Measurements from ENCODE around the gene HSP90AB1. TPM values are rescaled to one million over a fixed set of nuclear protein-coding genes. Genes with fewer than 3 reads are reported as not detected.
A peak's percentile ranks its signal among the peaks of the same experiment; 100 is the strongest.

HSP90AB1 gene
- total RNA-seq, 1 donor from 2014 or later = 914 TPM

GRCh38 chr6:44258325-44258863 lies 11.5 kb downstream of the HSP90AB1 start:
- H3K27ac Mint-ChIP-seq (ENCODE audit: unreplicated experiment) = no peak overlapping the region
- no peaks in the 10 kb centered on the region for H3K27me3 Mint-ChIP-seq (ENCODE audit: low read depth, unreplicated experiment)
- Histone ChIP-seq H3K4me2 (ENCODE audit: low read length) (peak overlapping the region; percentile 100), H3K4me1 (ENCODE audit: insufficient read depth, low read length) (peaks cover 21% of the 10 kb centered on the region), H3K36me3 (ENCODE audit: insufficient read depth, low read length) (peaks cover 18% of the 10 kb centered on the region), H3K79me2 (ENCODE audit: insufficient read depth, low read length) (peaks cover 37% of the 10 kb centered on the region), H3K4me3 (ENCODE audit: insufficient read depth, low read depth, low read length) (no peak overlapping the region), H3K9ac (ENCODE audit: low read length) (no peak overlapping the region), H2AFZ (ENCODE audit: low read depth, low read length) (no peak overlapping the region), H3K9me3 (ENCODE audit: insufficient read depth, low read depth, low read length) (no peaks in the 10 kb centered on the region), H3K27ac (ENCODE audit: low read depth, low read length) (no peak overlapping the region), H3K27me3 (ENCODE audit: insufficient read depth, low read length) (no peaks in the 10 kb centered on the region), H4K20me1 (ENCODE audit: insufficient read depth, low read length) (peaks cover 49% of the 10 kb centered on the region)
- DNase-seq (ENCODE audit: low read depth) (no peak), FAIRE-seq (no peak)
- TF ChIP-seq EZH2 (IDR thresholded peaks at IDR 0.05; ENCODE audit: insufficient read depth, low read length) (no peak), CTCF (IDR thresholded peaks at IDR 0.05; ENCODE audit: insufficient read depth, low read depth, low read length) (no peak)
- H3K4me3 Mint-ChIP-seq (ENCODE audit: unreplicated experiment) = peak overlapping the region; percentile 71
- peaks cover 6% of the 10 kb centered on the region for H3K36me3 Mint-ChIP-seq (ENCODE audit: low read depth, unreplicated experiment)
- peaks cover 38% of the 10 kb centered on the region for H3K4me1 Mint-ChIP-seq (ENCODE audit: low read depth, unreplicated experiment)
- no peaks in the 10 kb centered on the region for H3K9me3 Mint-ChIP-seq (ENCODE audit: unreplicated experiment)

DNA sequence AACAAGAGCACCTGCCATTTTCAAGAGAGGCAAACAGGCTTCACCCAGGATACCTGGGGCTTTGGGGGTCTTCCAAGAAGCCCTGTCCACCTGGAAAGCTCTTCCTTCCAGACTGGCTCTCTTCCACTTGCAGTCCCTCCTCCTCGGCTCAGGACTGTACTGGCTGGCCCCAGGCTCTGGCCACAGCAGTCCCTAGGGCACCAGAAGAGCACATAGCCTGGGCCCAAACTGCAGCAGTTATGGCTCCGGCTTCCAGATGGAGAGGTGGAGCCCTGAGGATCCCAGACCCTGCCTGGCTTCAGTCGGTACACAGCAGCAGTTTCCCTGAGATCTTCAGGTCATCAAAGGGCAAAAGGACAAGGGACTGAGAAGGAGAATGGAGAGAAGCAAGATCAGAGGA lies 12.0 kb downstream of the HSP90AB1 start:
- DNase-seq (ENCODE audit: low read depth) (no peak), FAIRE-seq (no peak)
- no peaks in the 10 kb centered on the region for H3K9me3 ChIP-seq (ENCODE audit: insufficient read depth, low read depth, low read length)
- H3K79me2 ChIP-seq (ENCODE audit: insufficient read depth, low read length) = peaks cover 37% of the 10 kb centered on the region
- no peaks in the 10 kb centered on the region for H3K27me3 Mint-ChIP-seq (ENCODE audit: low read depth, unreplicated experiment)
- no peaks in the 10 kb centered on the region for H3K9me3 Mint-ChIP-seq (ENCODE audit: unreplicated experiment)
- H3K9ac ChIP-seq (ENCODE audit: low read length) = no peak overlapping the region
- no peak overlapping the region for H3K4me2 ChIP-seq (ENCODE audit: low read length)
- peak overlapping the region; percentile 71 for H3K4me3 Mint-ChIP-seq (ENCODE audit: unreplicated experiment)
- no peak overlapping the region for H3K27ac Mint-ChIP-seq (ENCODE audit: unreplicated experiment)
- H3K27ac ChIP-seq (ENCODE audit: low read depth, low read length) = no peak overlapping the region
- H3K36me3 ChIP-seq (ENCODE audit: insufficient read depth, low read length) = peaks cover 12% of the 10 kb centered on the region
- peaks cover 4% of the 10 kb centered on the region for H3K36me3 Mint-ChIP-seq (ENCODE audit: low read depth, unreplicated experiment)
- H3K27me3 ChIP-seq (ENCODE audit: insufficient read depth, low read length) = no peaks in the 10 kb centered on the region
- TF ChIP-seq CTCF (IDR thresholded peaks at IDR 0.05; ENCODE audit: insufficient read depth, low read depth, low read length) (no peak), EZH2 (IDR thresholded peaks at IDR 0.05; ENCODE audit: insufficient read depth, low read length) (no peak)
- H2AFZ ChIP-seq (ENCODE audit: low read depth, low read length) = no peak overlapping the region
- H4K20me1 ChIP-seq (ENCODE audit: insufficient read depth, low read length) = peaks cover 49% of the 10 kb centered on the region
- no peak overlapping the region for H3K4me3 ChIP-seq (ENCODE audit: insufficient read depth, low read depth, low read length)
- peaks cover 27% of the 10 kb centered on the region for H3K4me1 ChIP-seq (ENCODE audit: insufficient read depth, low read length)
- H3K4me1 Mint-ChIP-seq (ENCODE audit: low read depth, unreplicated experiment) = peaks cover 39% of the 10 kb centered on the region

- H3K27ac Mint-ChIP-seq (ENCODE audit: unreplicated experiment) = no peak overlapping the region
- peaks cover 37% of the 10 kb centered on the region for H3K79me2 ChIP-seq (ENCODE audit: insufficient read depth, low read length)
- H3K27me3 Mint-ChIP-seq (ENCODE audit: low read depth, unreplicated experiment) = no peaks in the 10 kb centered on the region
- no peak overlapping the region for H3K4me3 ChIP-seq (ENCODE audit: insufficient read depth, low read depth, low read length)
- H3K27me3 ChIP-seq (ENCODE audit: insufficient read depth, low read length) = no peaks in the 10 kb centered on the region
- no peak overlapping the region for H3K4me2 ChIP-seq (ENCODE audit: low read length)
- no peak overlapping the region for H3K4me3 Mint-ChIP-seq (ENCODE audit: unreplicated experiment)
- H3K36me3 Mint-ChIP-seq (ENCODE audit: low read depth, unreplicated experiment) = peaks cover 4% of the 10 kb centered on the region
- H3K4me1 Mint-ChIP-seq (ENCODE audit: low read depth, unreplicated experiment) = peaks cover 40% of the 10 kb centered on the region
- H3K9me3 ChIP-seq (ENCODE audit: insufficient read depth, low read depth, low read length) = no peaks in the 10 kb centered on the region
- no peak overlapping the region for H3K9ac ChIP-seq (ENCODE audit: low read length)
- H2AFZ ChIP-seq (ENCODE audit: low read depth, low read length) = no peak overlapping the region
- H4K20me1 ChIP-seq (ENCODE audit: insufficient read depth, low read length) = peaks cover 46% of the 10 kb centered on the region
- FAIRE-seq (no peak), DNase-seq (ENCODE audit: low read depth) (no peak)
- TF ChIP-seq EZH2 (IDR thresholded peaks at IDR 0.05; ENCODE audit: insufficient read depth, low read length) (no peak), CTCF (IDR thresholded peaks at IDR 0.05; ENCODE audit: insufficient read depth, low read depth, low read length) (no peak)
- H3K36me3 ChIP-seq (ENCODE audit: insufficient read depth, low read length) = peaks cover 3% of the 10 kb centered on the region
- H3K9me3 Mint-ChIP-seq (ENCODE audit: unreplicated experiment) = no peaks in the 10 kb centered on the region
- peaks cover 36% of the 10 kb centered on the region for H3K4me1 ChIP-seq (ENCODE audit: insufficient read depth, low read length)
- no peak overlapping the region for H3K27ac ChIP-seq (ENCODE audit: low read depth, low read length)
These were observed 13.1 kb downstream of the HSP90AB1 start for GRCh38 chr6:44260011-44260410.

Data from astrocyte (in vitro differentiated cells and primary cell).